ENCODE data around the gene UPK3A. TPM values are rescaled to one million over a fixed set of nuclear protein-coding genes. Genes with fewer than 3 reads are reported as not detected.

The UPK3A gene
- total and polyA plus RNA-seq, 10 of the 15 experiments (the other 5 are each of a cell fraction or from before 2014, with no cell fraction given): not detected

GRCh38 chr22:45306139-45306538 lies 21.4 kb downstream of the UPK3A start:
- no TSS peak for BruUV-seq (replicated peaks)
- Histone ChIP-seq H3K9ac (ENCODE audit: control insufficient read depth, insufficient read depth, low read length) (no peak overlapping the region), H3K79me2 (ENCODE audit: control insufficient read depth, insufficient read depth, low read length) (peaks cover 7% of the 10 kb centered on the region), H3K36me3 (ENCODE audit: control insufficient read depth in 2 of 2, insufficient read depth in 2 of 2, low read length in 1 of 2) (no peaks in the 10 kb centered on the region), H3K4me2 (ENCODE audit: control insufficient read depth, insufficient read depth) (no peak overlapping the region), H3K4me3 (no peak overlapping the region), H3K4me1 (ENCODE audit: control insufficient read depth, insufficient read depth, low read length) (peaks cover 15% of the 10 kb centered on the region), H2AFZ (ENCODE audit: control insufficient read depth, low read depth, low read length) (no peak overlapping the region), H4K20me1 (ENCODE audit: control insufficient read depth, insufficient read depth) (no peaks in the 10 kb centered on the region), H3K27me3 (replicated peaks in 1 of 2; ENCODE audit: control insufficient read depth in 2 of 2, insufficient read depth in 2 of 2, low read length in 1 of 2) (no peaks in the 10 kb centered on the region), H3K9me3 (replicated peaks; ENCODE audit: control insufficient read depth, insufficient read depth, low read length) (no peaks in the 10 kb centered on the region), H3K27ac (ENCODE audit: control insufficient read depth, insufficient read depth) (no peak overlapping the region)
- WGBS (ENCODE audit: insufficient coverage, insufficient replicate concordance, low lambda C conversion rate, missing lambda C conversion rate): 80% methylated on average over 9 of the region's 9 CpGs
- ATAC-seq (no peak), FAIRE-seq (no peak), DNase-seq (ENCODE audit: low read depth, low spot score) (no peak)
- POLR2A ChIA-PET: no interaction called here
- TF ChIP-seq FOS (IDR thresholded peaks at IDR 0.05; ENCODE audit: borderline replicate concordance, extremely low read depth, insufficient read length): no peak
- no peak for TF ChIP-seq ATF7 (IDR thresholded peaks at IDR 0.05; ENCODE audit: low read depth)
- TF ChIP-seq PRDM15 (CRISPR knock-in tag; IDR thresholded peaks at IDR 0.05): no peak
- TF ChIP-seq WRNIP1 (IDR thresholded peaks at IDR 0.05; ENCODE audit: borderline replicate concordance, low read depth, low read length): no peak
- no peak for TF ChIP-seq BHLHE40 (IDR thresholded peaks at IDR 0.05; ENCODE audit: borderline replicate concordance in 1 of 2, low read depth in 2 of 2, low read length in 1 of 2)
- no peak for TF ChIP-seq CHD4 (IDR thresholded peaks at IDR 0.05)
- TF ChIP-seq E2F8 (IDR thresholded peaks at IDR 0.05; ENCODE audit: low read depth, partially characterized antibody): no peak
- TF ChIP-seq TCF3 (IDR thresholded peaks at IDR 0.05; ENCODE audit: borderline replicate concordance, insufficient read depth, low read depth, low read length): no peak
- TF ChIP-seq YBX1 (IDR thresholded peaks at IDR 0.05): no peak
- TF ChIP-seq DPF2 (IDR thresholded peaks at IDR 0.05): no peak
- TF ChIP-seq ZNF687 (IDR thresholded peaks at IDR 0.05): no peak
- no peak for TF ChIP-seq CBX3 (IDR thresholded peaks at IDR 0.05; ENCODE audit: borderline replicate concordance, low read depth)
- TF ChIP-seq PML (IDR thresholded peaks at IDR 0.05; ENCODE audit: low read length): no peak
- CTCF ChIA-PET: no interaction called here
- SMC1A ChIA-PET (ENCODE audit: uncharacterized antibody, unreplicated experiment): interaction anchor here (1.3 kb wide), 1 partner anchor 11 kb away, joined by 3 read pairs; no protein-coding TSS in a partner anchor
- in situ Hi-C loops (cut with MboI) (no loop called here), intact Hi-C loops (cut with micrococcal nuclease; ENCODE audit: unreplicated experiment) (no loop called here)
- RAD21 ChIA-PET (ENCODE audit: unreplicated experiment): no interaction called here
